Upper lobe of left lung (tissue), 6 donors: ENCODE results near the gene ATG2B. TPM values are rescaled to one million over a fixed set of nuclear protein-coding genes. Genes with fewer than 3 reads are reported as not detected.

Source experiments
- ATAC-seq, 2 donors: fragments of 200-7000 bp; cut with Tn5 transposase; one replicate each; pipeline ENCODE4 v1.9.1; 2022; ENCODE audit warnings: mild to moderate bottlenecking in 2 of 2, moderate library complexity in 2 of 2; ENCODE audit not compliant: low FRiP score in 2 of 2
- DNase-seq, 2 donors: peaks; one replicate each; pipeline ENCODE4 v3.0.0-alpha.2; 2019 to 2020
- H3K27ac ChIP-seq, 4 donors: fragments of 200-600 bp; sonication (generic); one replicate each; pipeline ENCODE4 v1.5.1; 2016 to 2019
- H3K27me3 ChIP-seq, 4 donors: fragments of 200-600 bp; sonication (generic); one replicate each; pipeline ENCODE4 v1.5.1; 2017 to 2019
- H3K36me3 ChIP-seq, 4 donors: fragments of 200-600 bp; sonication (generic); one replicate each; pipeline ENCODE4 v1.5.1; 2016 to 2019
- H3K4me1 ChIP-seq, 4 donors: fragments of 200-600 bp; sonication (generic); one replicate each; pipeline ENCODE4 v1.5.1; 2018 to 2019
- H3K4me3 ChIP-seq, 4 donors: fragments of 200-600 bp; sonication (generic); one replicate each; pipeline ENCODE4 v1.5.1; 2017 to 2019; ENCODE audit warnings: mild to moderate bottlenecking in 2 of 4, moderate library complexity in 1 of 4
- H3K9me3 ChIP-seq, 4 donors: fragments of 200-600 bp; sonication (generic); one replicate each; pipeline ENCODE4 v1.5.1; 2018 to 2019
- CTCF ChIP-seq, 6 experiments: fragments of 450-650 bp in 4 of 6; fragments of 200-600 bp in 2 of 6; sonication (generic) in 2 of 6; IDR thresholded peaks; one replicate each; pipeline ENCODE4 v1.5.1; 2016 to 2019; ENCODE audit warnings: antibody characterized with exemption in 6 of 6
- EP300 ChIP-seq, 4 donors: sonication (generic); formaldehyde crosslinking; IDR thresholded peaks; one replicate each; pipeline ENCODE4 v1.5.1; 2017; ENCODE audit warnings: antibody characterized with exemption in 4 of 4, control low read depth in 2 of 4
- POLR2A ChIP-seq, 4 donors: fragments of 450-650 bp; IDR thresholded peaks; one replicate each; pipeline ENCODE4 v1.5.1; 2016 to 2017; ENCODE audit warnings: antibody characterized with exemption in 4 of 4, mild to moderate bottlenecking in 2 of 4
- POLR2AphosphoS5 ChIP-seq, 2 donors: sonication (generic); formaldehyde crosslinking; IDR thresholded peaks; one replicate each; pipeline ENCODE4 v1.5.1; 2017; ENCODE audit warnings: antibody characterized with exemption in 2 of 2
- WGBS, 2 donors: methylation state at CpG; one replicate each; pipeline ENCODE4 v1.1.5; 2017 to 2018; 5-methylcytosine and 5-hydroxymethylcytosine counted together
- total RNA-seq, 6 donors: library from RNA; depleted of rRNA in 4 of 6; stranded (reverse); fragments of >200 nt in 4 of 6; gene quantifications; one replicate each; pipeline versions ENCODE4 v1.1.0 to v1.2.1, GENCODE V29; 2016 to 2021
- donor health status: DM: no; HTN: no; CAD: no; lungs with moderate emphysema.
- donor health status: DM: no; HTN: yes; CAD: no; lungs with severe emphysema.

The ATG2B gene
- total RNA-seq, result 10 to 100 TPM; 18.1 to 79.6 (median 20.0) TPM

DNA sequence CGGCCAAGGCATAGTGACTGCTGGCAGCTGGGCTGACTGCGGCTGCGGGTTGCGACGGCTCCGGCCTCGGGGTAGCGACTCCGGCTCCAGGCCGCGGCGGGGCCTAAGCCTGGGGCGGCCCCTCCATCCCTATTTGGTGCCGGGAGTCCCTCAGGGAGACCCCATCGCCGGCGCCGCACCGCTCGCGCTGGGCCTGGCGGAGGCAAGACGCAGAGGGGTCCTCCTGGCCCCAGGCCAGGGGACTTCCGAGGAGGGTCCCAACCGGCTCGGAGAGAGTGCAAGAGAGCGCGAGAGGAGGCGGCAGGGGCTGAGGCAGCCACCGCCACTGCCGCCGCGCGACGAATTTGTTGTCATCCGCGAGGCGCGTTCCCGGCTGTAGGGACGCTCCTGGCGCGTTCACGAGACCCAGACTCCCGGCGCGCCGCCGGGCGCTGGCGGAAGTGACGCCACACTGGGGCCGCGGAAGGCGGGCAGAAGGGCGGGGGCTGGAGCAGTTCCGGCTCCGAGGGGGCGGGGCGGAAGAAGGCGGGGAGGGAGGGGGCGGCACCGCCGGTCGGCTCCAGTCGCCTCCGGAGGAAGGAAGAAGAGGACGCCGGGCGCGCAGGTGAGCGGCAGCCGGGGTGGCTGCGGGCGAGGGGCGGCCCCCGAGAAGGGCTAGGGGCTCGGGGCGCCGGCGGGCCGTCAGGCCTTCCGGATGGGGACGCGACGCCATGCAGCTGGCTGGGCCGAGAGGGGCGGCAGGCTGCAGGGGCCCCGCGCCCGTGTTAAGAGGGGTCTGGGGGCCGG lies at the start of gene ATG2B, which contains the start of gene GSKIP:
Gene ATG2B, minus strand, starts transcription at position 377 of the 786 bp plus-strand sequence. Its CDS starts 365 bp downstream, at position 12.
Gene GSKIP, plus strand, starts transcription at position 562 of the 786 bp plus-strand sequence. CDS start 18,722 bp downstream, outside the sequence.
- H3K9me3 ChIP-seq, result no peaks in the 10 kb centered on the region
- WGBS, 2 donors, result 0% methylated on average over 34 of the region's 92 CpGs; no CpG with 5 or more reads in 1 of the 2 donors
- H3K4me1 ChIP-seq, result peaks cover 24 to 50% (median 31%) of the 10 kb centered on the region in 4 donors
- H3K27me3 ChIP-seq, result no peaks in the 10 kb centered on the region
- H3K36me3 ChIP-seq, result no peaks in the 10 kb centered on the region
- DNase-seq (peak; percentile 95 to 99), ATAC-seq (peak; percentile 97 to 99)
- TF ChIP-seq EP300 (IDR thresholded peaks at IDR 0.05), result peak in 1 of 4 donors; percentile 28
- TF ChIP-seq POLR2A (IDR thresholded peaks at IDR 0.05), result peak in 3 of 4 donors; percentile 49 to 79 (median 77)
- peak in 2 of 6 experiments; percentile 10 to 24 for TF ChIP-seq CTCF (IDR thresholded peaks at IDR 0.05)
- TF ChIP-seq POLR2AphosphoS5 (IDR thresholded peaks at IDR 0.05), result peak; percentile 82 to 83
- peak within 1 kb of the TSS; percentile 82 to 100 (median 92) for H3K4me3 ChIP-seq
- H3K27ac ChIP-seq, result peak within 1 kb of the TSS; percentile 89 to 98 (median 92)

- H3K36me3 ChIP-seq, result no peaks in the 10 kb centered on the region
- H3K9me3 ChIP-seq, result no peaks in the 10 kb centered on the region
- no peak overlapping the region for H3K4me3 ChIP-seq
- DNase-seq (no peak), ATAC-seq (no peak)
- WGBS, 2 donors, result 93 to 94% methylated on average over 4 of the region's 4 CpGs
- peaks cover 0 to 2% (median 0%) of the 10 kb centered on the region in 4 donors for H3K4me1 ChIP-seq
- TF ChIP-seq POLR2AphosphoS5 (IDR thresholded peaks at IDR 0.05) (no peak), CTCF (IDR thresholded peaks at IDR 0.05) (no peak), POLR2A (IDR thresholded peaks at IDR 0.05) (no peak), EP300 (IDR thresholded peaks at IDR 0.05) (no peak)
- no peaks in the 10 kb centered on the region for H3K27me3 ChIP-seq
- H3K27ac ChIP-seq, result no peak overlapping the region
Observed at GRCh38 chr14:96410119-96410518, 47.0 kb upstream of the ATG2B start.

DNA sequence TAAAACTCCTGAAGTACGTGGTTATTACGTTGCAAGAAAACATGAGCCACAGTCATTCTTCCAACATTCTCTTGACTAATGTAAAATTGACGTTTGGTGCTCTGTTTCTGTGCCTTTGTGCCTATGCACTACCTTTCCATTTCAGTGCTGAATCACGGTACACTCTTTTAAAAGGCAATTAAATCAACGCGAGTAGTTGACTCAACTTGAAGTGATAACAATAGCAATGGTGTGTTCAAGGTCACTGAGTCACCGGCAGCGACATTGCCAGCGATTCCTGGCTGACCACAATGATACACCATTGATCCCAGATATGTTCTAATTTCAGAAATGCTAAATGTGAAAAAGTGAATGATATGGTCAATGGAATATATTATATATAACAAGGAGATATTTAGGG lies 46.6 kb upstream of the ATG2B start:
- Histone ChIP-seq H3K4me1 (peaks cover 0 to 2% (median 0%) of the 10 kb centered on the region in 4 donors), H3K9me3 (no peaks in the 10 kb centered on the region), H3K36me3 (no peaks in the 10 kb centered on the region), H3K27me3 (no peaks in the 10 kb centered on the region), H3K27ac (no peak overlapping the region), H3K4me3 (no peak overlapping the region)
- TF ChIP-seq CTCF (IDR thresholded peaks at IDR 0.05) (no peak), POLR2A (IDR thresholded peaks at IDR 0.05) (no peak), POLR2AphosphoS5 (IDR thresholded peaks at IDR 0.05) (no peak), EP300 (IDR thresholded peaks at IDR 0.05) (no peak)
- no peak for ATAC-seq
- WGBS, 2 donors, result 86 to 92% methylated on average over 9 of the region's 9 CpGs
- DNase-seq, result no peak

DNA sequence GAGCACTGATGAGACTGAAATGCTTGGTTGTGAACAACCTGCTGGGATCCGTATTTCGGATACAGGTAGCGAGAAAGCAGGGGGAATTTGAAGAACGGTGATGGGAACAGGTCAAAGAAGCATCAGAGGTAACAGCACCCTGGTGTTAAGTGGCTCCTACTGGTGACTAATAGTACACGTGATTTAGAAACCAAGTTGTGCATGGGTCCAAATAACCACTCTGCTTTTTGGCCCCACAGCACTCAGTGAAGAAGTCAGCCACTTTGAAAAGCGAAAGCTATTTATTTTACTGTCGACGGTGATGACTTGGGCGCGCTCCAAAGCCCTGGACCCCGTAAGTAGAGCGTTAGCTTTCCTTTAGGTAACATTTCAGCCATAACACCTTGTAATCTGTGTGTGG lies 45.5 kb upstream of the ATG2B start:
- H3K36me3 ChIP-seq, result no peaks in the 10 kb centered on the region
- H3K4me1 ChIP-seq, result peaks cover 0 to 2% (median under 1%) of the 10 kb centered on the region in 4 donors
- no peaks in the 10 kb centered on the region for H3K27me3 ChIP-seq
- no peak overlapping the region for H3K4me3 ChIP-seq
- ATAC-seq (no peak), DNase-seq (no peak)
- 69 to 75% methylated on average over 12 of the region's 12 CpGs for WGBS, 2 donors
- no peaks in the 10 kb centered on the region for H3K9me3 ChIP-seq
- no peak overlapping the region for H3K27ac ChIP-seq
- no peak for TF ChIP-seq EP300 (IDR thresholded peaks at IDR 0.05)
- no peak for TF ChIP-seq POLR2A (IDR thresholded peaks at IDR 0.05)
- no peak for TF ChIP-seq CTCF (IDR thresholded peaks at IDR 0.05)
- TF ChIP-seq POLR2AphosphoS5 (IDR thresholded peaks at IDR 0.05), result no peak
